GM18511 (cell line): Measurements from ENCODE around the gene VTI1A.

Source experiments
- ATAC-seq: cut with Tn5 transposase; IDR thresholded peaks from one replicate; pipeline ENCODE4 v1.9.1; 2021; ENCODE audit warnings: mild to moderate bottlenecking, moderate library complexity; ENCODE audit not compliant: unreplicated experiment

The VTI1A gene

DNA sequence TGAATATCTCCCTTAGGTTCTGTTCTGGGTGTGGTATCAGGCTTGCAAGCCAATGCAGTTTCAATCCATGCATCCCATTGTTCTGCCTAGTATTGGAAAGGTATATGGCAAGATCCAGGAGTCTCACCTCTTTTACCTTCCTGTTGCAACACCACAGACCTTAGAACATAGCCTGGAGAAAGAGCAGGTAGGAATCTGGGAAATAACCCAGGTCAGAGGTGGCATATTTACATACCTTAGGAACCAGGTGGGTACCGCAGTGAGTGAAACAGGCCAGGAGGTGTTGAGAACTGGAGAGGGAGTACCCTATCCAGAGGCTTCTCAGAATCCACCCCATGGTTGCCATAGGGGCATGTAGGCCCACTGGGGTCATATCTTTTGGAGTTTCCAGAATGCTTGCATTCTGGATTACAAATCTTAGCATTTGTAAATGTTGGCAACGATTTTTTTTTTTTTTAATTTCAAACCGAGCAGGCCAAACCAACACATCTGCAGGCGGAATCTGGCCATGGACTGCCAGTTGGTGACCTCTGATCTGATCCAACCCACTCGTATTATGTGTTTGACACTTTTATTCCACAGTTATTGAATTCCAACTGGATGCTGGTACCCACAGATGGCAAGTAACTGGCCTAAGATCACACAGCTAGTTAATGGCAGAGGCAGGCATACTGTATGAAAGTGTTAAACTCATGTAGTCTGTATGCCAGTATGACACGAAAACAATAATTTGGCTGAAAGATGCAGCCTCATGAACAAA lies 322.8 kb downstream of the VTI1A start:
- ATAC-seq, result no peak

DNA sequence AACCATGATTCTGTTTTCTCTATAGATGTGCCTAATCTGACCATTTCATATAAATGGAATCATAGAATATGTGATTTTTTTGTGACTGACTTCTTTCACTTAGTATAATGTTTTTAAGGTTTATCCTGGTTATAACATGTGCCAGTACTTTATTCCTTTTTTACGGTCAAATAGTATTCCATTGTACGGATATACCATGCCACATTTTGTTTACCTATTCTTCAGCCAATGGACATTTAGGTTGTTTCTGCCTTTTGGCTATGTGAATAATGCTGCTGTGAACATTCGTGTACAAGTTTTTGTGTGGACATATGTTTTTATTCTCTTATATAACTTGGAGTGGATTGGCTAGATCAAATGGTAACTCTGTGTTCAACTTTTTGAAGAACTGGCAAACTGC lies 324.7 kb downstream of the VTI1A start:
- no peak for ATAC-seq

DNA sequence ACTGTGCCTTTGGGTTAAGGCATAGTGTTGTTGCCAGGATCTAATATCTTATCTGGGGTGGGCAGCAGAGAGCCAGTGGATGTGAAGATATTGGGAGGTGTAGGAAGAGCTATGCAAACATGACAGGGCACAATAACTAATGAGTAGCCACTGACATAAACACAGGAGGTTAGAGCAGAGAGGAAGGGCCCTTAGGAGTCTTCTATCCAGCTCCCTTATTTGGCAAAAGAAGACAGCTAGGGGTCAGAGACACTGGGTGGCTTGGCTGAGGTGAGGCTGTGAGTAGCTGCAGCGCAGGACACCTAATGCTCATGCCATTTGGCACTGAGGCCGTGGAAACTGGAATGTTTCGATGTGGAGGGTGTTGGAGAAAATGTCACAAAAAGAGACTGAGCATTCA lies 326.8 kb downstream of the VTI1A start:
- no peak for ATAC-seq

DNA sequence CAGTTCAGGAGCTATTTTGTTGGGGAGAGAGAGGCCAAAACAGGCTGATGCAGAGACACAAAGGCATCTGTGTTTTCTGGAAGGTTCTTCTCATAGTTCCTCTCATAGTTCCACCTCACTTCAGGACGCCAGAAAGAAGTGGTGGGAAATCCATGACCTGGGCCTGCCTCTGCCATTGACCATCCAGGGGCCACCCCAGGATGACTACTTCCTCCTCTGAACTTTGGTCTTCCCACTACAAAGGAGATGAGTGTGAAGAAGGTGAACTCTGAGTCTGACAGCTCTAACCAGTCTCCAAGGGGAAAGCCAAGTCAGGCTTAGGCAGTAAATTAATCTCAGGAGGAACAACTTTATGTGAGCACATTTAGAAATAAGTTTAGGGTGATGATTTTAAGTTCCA lies 327.2 kb downstream of the VTI1A start:
- no peak for ATAC-seq

DNA sequence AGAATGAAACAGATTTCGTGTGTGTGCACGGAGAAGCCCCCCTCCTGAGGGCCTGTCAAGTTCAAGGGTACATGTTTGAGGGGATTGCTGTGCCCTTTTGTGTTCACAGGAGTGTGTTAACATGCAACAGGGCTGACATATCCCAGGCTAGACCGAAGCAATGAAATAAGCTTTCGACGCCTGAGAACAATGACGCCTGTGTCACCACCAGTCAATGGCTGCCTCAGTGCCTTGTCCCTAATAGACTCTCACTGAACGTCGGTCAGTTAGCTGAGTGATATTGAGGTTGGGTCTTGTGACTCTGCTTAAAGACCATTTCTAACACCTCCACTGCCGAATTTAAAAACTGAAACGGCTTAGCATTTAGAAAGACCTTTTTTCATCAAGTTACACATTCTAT lies 327.8 kb downstream of the VTI1A start:
- ATAC-seq, result no peak

DNA sequence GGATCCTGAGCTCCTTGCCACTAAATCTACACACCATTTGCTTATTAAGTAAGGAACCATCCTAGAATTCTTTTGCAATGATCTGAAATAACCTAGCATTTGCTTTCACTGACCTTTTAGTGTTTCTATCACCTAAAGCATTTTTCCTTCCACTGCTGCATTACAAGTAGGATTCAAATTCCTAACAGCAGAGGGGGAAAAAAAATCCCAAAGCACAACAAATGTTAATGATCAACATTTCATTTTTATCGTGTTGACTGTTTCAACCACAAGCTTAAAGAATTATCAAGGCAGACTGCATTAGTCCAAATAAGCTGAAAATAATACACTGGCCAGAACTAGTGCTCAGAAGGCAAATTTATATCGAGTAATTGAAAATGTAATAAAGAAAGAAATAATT lies 328.4 kb downstream of the VTI1A start:
- no peak for ATAC-seq

DNA sequence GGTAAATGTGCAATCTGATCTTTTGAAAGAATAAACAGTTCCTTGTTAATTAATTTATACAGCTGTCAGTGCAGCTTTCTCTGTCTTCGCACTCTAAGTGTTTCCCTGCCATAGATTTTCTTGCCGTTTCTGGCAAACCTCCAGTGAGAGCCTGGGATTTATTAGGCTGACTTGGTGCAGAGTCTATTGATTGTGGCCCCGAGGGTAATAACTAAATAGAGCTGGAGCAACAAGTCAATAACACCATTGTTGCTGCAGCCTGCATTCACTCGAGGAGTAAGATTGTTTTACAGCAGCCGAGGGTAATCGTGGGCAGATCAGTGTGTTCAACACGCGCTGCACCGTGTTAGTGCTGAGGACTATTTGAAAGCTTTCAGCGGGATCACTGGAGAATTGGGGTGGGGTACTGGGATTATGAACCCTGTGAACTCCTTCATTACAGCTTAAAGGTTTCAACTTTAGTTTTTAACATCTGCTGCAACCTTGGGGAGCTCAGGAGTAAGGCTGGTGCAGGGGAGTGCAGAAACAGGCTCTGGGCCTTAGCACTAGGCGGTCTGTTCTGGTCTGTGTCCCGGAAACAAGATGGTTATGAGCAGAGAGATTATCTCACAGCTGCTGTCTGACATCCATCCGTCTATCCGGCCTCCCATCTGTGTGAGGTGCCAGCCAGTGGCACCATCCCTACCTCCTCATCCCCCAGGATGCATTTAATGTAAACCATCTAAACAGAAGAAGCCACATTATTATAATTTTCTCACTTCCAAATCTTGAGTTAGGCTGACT lies 329.1 kb downstream of the VTI1A start:
- ATAC-seq, result no peak

DNA sequence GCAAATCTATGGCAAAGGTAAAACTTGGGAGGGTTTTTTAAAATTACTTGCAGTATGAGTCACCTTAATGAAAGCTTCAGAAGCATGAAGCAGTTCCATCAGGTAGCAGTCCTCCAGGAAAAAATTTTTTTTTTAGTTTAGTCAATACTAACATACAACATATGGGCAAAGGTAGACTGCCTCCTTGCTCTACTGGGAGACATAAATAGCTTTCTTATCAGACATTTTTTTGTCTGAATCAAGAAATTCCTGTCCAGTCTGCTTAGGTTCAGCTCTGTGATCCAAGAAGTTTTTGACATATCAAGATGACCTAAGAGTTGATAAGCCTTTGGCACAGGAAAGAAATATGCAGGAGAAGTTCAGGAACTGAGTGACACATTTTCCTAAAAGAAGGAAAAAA lies 331.6 kb downstream of the VTI1A start:
- no peak for ATAC-seq

DNA sequence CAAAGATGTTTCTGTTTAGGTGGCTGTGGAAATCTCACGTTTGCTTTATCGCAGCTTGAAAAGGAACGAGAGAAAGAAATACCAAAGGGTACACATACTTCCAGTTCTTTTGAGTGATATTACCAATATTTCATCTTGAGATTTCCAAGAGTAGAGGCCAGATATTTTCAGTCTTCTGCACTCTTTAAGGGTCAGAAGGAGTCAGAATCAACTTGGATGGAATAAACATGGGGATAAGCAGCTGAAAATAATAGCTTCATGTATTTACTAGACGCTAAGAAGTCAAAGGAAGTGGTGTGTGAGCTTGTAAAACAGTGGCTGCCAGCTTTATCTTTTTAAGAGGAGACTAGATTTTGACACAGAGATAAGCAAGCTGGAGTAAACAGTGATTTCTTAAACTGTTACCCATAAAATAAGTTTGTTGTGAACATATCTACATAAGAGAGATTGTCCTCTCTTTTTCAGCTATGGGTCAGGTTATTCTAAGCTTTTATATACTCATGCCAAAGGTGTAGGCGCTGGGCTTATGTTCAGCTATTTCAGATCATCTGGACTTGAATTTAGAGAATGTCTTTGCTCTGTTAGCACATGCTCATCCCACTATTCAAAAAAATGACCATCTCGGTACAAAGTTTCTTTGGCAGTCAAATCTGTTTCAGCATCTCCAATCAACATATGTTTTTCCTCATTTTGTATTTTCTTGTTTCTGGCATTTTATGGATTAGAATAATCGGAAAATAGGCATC lies 332.2 kb downstream of the VTI1A start:
- ATAC-seq, result no peak

DNA sequence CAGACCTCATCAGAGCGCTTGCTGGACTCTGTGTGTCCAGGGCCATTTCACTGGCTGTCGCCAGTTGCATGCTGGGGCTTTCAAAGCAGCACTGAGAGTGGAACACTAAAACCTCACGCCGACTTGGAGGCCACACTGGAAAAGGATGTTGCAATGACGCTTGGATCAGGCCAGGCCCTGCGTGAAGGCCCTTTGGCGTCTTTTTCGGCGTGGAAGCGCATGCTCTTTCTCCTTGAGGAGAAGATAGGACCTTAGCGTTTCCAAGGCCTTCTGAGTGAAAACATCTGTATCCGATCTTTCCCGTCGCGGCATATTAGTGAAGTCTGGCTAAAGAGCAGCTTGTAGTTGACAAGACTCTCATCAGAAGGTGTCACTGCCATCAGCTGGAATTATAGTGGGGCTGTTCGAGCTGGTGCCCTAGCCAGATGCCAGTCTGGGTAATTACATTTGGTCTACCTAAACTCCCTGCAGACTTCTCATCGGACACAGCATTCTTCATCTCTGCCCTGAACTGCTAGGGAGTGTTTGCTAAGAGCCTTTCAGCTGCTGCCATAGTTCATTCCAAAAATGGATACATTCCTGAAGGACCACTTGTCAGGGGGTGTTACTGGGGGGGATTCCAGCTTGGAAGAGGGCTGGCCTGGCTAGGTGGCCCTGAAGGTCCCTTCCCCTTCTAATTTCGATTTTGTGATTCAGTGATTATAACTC lies 335.3 kb downstream of the VTI1A start:
- no peak for ATAC-seq

DNA sequence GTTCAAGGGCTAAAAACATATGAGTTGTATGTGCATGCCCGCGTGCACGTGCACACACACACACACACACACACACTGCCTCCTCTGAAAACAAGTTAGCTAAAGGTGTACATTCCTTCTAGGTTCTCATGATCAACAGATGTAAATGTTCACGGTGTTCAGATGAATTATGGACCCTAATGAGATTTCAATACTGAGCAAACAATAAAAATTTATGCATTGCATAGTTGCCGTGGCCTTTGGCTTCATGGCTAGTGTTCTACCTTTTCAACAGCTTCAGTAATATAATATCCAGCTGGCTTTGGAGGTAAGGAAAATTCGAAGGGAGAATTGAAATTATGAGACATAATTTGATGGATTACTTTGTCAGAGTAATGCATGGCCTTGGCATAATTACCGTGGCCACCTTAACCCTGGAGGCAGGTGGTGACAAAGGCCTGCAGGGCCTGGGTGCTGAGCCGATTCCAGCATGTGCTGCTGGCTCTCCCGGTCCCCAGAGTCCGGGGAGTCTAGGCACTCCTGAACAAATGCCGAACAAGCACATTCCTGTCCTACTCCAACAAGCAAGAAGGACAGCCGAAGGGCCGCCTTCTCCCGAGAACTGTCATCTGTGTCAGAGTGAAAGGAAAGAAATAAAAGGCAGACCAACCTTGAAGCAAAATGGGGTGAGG lies 336.5 kb downstream of the VTI1A start:
- no peak for ATAC-seq

DNA sequence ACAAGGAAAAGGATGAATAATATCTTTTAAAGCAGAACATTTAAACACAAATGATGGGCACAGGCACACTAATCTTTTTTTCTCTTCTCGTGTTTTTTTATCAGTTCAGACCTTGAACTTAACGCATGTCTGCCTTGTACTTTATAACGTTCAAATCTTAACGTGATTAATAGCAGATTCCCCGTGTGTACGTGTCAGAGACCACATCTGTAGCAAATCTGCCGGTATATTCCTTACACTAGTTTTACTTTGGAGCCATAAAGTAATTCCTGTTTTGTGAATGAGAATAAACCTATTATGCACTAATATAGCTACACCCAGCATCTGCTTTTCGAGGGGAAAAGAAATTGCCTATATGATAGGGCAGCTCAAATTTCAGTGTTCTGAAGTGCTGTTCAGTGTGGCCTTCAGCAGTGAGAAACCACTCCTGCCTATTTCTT lies 337.0 kb downstream of the VTI1A start:
- ATAC-seq, result no peak

DNA sequence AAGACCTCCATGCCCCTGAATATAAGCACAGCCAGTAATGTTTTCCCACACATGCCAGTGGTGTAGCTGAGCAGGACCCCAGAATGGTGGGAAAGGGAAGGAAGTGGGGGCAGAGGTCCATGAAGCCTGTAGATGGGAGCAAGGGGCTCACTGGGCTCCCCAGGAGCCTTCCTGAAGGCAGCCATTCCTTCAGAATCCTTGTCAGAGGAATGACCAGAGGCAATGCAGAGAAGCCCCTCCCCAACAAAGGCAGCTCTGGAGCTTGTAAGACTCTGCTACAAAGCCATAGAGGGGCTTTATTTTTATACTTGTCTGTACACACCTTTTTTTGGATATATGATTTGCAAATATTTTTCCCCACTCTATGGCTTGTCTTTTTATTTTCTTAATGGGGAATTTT lies 338.1 kb downstream of the VTI1A start:
- ATAC-seq, result no peak

DNA sequence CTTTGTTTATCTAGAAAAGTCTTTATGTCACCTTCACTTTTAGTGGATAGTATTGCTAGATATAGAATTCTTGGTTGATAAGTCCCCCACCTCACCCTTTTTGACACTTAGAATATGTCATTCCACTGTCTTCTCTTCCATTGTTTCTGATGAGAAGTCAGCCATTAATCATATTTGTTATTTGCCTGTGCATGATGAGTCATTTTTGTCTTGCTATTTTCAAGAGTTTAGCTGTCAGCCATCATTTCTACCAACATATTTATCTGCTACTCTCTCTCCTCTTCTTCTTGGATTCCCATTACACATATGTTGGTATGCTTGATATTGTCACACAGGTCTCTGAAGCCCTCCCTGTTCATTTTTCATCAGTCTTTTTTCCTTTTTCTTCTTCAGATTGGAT lies 342.2 kb downstream of the VTI1A start:
- no peak for ATAC-seq

DNA sequence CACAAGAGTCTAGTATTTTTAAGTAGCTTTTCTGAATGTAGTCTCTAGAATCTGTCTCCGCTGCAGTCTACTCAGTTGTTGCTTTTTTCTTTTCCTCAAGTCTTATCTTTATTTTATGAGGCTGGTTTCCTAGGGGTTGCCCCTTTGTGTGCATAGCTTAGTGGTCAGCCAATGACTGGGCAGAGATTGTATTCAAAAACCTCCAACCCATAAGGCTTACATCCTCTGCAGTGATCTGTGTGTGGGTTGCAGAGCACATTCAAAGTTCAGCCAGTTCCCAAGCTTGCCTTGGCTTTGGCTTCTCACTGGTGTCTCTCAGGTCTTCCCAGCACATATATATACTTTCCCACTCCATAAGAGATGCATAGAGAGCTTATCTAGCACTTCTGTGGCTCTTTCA lies 343.0 kb downstream of the VTI1A start:
- no peak for ATAC-seq

DNA sequence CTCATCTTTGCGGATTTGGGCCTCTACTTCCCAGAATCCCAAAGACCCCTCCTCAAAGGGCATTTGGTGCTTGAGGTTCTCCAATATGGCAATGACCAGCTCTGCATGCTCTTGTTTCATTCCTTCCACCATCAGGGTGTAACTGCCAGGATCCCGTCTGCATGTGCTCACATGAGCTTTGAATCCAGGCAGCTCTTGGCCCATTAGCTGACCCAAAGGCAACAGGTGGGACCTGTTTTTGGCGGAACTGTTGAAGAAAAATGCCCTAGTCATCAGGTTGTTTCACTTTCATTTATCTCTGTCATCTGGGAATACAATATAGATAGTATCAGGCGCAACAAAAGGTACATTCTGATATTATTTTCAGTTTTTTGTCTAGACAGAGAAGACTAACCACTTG lies 343.9 kb downstream of the VTI1A start:
- no peak for ATAC-seq

DNA sequence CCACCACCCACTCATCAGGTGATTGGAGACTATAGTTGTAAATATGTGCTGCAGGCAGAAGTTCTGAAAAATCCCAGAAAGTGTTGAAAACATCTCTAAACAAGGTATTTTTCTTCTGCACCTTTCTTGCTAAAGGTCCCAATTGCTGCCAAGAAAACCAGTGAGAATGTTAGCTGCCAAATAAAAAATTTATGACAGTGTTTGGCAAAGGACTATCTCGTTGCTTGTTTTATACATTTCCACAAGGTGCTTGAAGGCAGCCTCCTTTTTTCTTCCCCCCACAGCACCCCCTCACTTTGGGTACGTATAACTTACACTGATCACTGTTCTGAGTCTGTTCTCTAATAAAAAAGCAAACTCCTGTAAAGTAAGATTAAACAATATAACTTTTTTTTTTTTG lies 344.4 kb downstream of the VTI1A start:
- ATAC-seq, result no peak

DNA sequence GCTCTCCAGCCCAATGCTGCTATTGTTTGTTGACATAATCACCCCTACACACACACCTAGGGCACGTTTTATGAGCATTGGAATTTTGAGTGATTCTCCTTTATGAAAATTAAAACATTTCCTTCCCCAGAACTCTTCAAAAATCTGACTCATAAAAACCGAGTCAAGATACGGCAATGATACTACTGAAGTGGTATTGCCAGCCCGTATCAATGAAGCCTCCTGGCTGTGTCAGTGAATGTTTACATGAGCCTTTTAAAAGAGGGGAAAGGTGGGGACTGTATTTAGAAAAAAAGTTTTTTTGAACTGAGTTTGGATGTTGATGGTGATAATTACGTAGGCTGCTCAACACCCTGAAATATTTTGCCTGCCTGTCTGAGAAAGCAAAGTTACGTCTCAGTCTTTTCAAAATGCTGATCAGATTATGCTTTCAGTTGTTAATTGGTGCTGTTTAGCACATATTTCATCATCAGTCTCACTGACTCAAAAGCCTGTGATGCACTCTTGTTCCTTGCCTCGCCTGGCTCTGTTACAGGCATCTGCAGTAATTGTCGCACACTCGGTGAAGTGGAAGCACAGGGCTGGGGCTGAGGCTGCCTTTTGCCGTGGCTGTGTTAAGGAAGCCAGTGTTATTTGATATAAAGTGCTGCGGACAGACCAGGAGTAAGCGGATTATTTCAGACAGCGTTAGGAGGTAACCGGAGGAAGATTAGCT lies 345.6 kb downstream of the VTI1A start:
- ATAC-seq, result no peak

DNA sequence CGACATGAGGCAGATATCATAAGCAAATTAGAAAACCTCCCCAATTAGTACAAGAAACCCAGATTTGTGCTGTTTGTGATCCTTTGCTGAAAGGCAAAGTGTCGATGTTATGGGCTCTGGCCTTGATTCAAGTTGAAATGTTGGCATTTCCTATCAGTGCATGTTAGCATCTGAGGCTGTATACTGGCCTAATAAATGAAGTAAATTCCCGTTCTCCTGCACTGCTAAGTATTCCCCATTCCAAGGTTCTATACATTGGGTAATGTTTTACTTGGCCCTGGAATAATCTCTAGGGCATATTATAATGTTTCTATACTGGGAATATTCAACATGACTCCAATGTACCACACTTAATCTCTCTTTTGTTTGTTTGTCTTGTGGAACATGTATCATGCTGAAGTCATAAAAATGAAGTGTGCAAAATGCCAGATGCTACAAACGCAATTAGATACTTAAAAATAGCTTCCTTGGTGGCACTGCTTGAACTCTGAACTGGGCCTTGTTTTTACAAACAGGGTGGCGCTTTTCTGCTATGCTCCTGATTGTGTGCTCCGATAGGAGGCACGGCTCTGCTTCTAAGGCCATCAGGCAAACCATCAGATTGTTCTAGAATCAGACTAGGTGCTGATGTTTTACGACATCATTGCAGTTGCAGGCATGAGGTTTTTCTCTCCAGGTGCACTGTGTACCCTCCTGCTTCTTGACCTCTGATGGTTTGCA lies 346.3 kb downstream of the VTI1A start:
- ATAC-seq, result no peak
